ENCODE results near the gene LRRN4. TPM values are rescaled to one million over a fixed set of nuclear protein-coding genes. Genes with fewer than 3 reads are reported as not detected.
"Not testable (repeated sequence)": the region's sequence is repeated elsewhere in the genome, so short reads cannot be mapped to it uniquely, and the experiment has no call there.

Gene LRRN4
- total RNA-seq, 1 experiment from 2014 or later = not detected

DNA sequence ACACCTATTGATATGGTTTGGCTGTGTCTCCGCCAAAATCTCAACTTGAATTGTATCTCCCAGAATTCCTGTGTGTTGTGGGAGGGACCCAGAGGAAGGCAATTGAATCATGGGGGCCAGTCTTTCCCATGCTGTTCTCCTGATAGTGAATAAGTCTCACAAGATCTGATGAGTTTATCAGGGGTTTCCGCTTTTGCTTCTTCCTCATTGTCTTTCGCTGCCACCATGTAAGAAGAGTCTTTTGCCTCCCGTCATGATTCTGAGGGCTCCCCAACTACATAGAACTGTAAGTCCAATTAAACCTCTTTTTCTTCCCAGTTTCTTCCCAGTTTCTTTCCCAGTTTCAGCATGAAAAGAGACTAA, 810 bp upstream of the LRRN4 start:
- peaks cover 30% of the 10 kb centered on the region for H3K27me3 ChIP-seq (replicated peaks)
- not testable (repeated sequence) for DNase-seq (ENCODE audit: low read depth in 1 of 2, low spot score in 2 of 2); H3K36me3 ChIP-seq; H3K9me3 ChIP-seq (replicated peaks); H3K4me3 ChIP-seq; H3K27ac ChIP-seq; H3K4me1 ChIP-seq (replicated peaks)

DNA sequence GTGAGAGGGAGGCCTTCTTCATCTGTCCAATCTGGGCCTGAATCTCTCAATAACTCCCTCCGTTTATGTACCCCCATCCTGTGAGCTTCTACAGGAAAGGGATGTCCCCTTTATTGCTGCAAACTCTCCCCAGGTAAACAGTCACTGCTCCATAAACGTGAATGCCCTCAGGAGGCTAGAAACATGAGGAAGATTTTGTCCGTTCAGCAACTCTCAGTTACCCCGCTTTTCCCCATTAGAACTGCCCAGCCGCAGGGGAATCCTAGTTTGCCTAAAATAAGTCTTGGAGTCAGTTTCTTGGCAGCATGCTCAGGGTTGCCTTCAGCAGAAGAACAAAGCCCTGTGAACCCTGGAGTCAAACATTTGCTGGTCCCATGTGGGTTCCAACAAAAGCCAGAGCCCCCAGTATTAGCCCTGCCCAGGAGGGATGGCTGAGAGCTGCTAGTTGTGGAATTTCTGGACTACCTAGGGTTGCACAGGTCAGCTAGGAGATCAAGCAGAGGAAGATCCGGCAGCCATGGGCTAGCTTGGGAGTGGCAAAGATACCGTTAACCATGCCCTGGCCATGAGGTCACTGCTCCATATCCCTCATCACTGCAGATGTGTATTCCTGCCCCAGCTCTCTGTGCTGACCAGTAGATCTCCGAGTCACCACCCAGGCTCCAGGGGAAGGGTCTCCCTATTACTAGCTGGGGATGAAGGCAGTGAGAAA, 640 bp downstream of the LRRN4 start:
- DNase-seq (ENCODE audit: low read depth in 1 of 2, low spot score in 2 of 2) = no peak
- no peak overlapping the region for H3K27ac ChIP-seq
- peaks cover 8% of the 10 kb centered on the region for H3K4me1 ChIP-seq (replicated peaks)
- H3K36me3 ChIP-seq = no peaks in the 10 kb centered on the region
- H3K4me3 ChIP-seq = no peak overlapping the region
- H3K9me3 ChIP-seq (replicated peaks) = no peaks in the 10 kb centered on the region
- H3K27me3 ChIP-seq (replicated peaks) = peaks cover 30% of the 10 kb centered on the region

DNA sequence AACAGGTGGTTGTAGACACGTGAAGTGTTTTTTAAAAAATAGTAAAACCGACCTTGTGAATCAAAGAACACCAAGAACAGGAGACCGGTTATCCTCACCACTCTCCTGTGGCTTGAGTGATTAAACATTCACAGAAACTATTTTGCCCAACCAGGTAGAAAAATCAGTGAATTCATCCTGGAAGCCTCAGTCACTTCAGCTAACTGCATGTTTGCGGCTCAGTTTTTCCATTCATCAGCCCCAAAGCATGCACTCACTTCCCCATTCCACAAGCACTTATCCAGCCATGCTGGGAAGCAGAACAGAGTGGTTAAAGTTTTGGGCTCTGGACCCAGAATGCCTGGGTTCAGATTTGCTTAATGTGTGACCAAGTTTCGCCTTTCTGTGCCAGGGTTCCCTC, 2.4 kb downstream of the LRRN4 start:
- Histone ChIP-seq H3K36me3 (no peaks in the 10 kb centered on the region), H3K4me1 (replicated peaks) (peaks cover 8% of the 10 kb centered on the region), H3K27me3 (replicated peaks) (peaks cover 30% of the 10 kb centered on the region), H3K9me3 (replicated peaks) (no peaks in the 10 kb centered on the region), H3K4me3 (no peak overlapping the region), H3K27ac (no peak overlapping the region)
- DNase-seq (ENCODE audit: low read depth in 1 of 2, low spot score in 2 of 2) = no peak

DNA sequence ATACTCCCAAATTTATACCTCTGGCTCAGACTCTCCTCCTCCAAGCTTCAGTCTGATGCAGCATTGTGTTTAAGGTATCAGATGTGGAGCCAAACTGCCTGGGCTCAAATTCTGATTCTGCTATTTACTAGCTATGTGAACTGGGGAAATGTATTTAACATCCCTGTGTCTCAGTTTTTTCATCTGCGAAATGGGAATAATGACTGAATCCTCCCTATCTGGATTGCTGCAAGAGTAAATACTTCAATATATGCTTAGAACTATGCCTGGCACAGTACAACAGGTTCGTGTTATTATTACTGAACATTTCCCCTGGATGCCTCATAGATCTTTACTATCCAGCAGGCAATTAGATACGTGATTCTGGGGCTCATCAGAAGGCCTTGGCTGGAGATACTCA, 5.5 kb downstream of the LRRN4 start:
- no peaks in the 10 kb centered on the region for H3K36me3 ChIP-seq
- peaks cover 8% of the 10 kb centered on the region for H3K4me1 ChIP-seq (replicated peaks)
- DNase-seq (ENCODE audit: low read depth in 1 of 2, low spot score in 2 of 2) = no peak
- no peaks in the 10 kb centered on the region for H3K9me3 ChIP-seq (replicated peaks)
- no peak overlapping the region for H3K27ac ChIP-seq
- no peak overlapping the region for H3K4me3 ChIP-seq
- peaks cover 30% of the 10 kb centered on the region for H3K27me3 ChIP-seq (replicated peaks)

DNA sequence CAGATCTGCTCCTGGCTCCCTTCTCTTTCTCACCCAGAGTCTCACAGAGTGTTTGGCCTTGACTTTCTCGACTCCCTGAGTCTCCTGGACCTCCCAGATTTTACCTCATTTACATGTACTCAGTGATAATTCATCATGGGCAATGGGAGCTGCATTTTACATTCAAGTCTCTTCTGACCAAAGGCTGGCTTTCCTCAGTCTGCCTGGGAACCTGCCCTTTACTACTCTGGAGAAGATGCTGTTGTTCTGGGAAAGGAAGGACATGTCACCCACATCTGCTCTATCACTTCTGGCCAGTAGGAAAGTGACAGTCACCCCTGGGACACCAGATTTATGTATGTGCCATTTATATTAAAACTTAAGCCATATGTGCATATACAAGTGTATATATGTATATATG, 7.4 kb downstream of the LRRN4 start:
- Histone ChIP-seq H3K4me1 (replicated peaks) (no peaks in the 10 kb centered on the region), H3K27me3 (replicated peaks) (peaks cover 14% of the 10 kb centered on the region)

DNA sequence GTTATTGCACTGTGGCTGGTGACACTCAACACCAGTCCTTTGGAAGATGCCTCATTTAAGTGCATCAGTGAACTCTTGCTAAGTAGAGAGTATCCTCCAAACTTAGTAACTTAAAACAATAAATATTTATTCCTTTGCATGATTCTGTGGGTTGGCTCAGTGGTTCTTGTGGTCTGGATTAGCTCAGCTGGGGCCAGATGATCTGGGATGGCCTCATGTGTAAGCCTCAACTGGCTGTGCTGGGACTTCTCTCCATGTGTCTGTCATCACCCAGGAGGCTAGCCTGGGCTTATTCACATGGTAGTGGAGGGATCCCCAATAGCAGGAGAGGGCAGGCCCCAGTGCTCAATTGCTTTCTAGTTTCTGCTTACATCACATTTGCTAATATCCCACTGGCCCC, 8.3 kb downstream of the LRRN4 start:
- H3K9me3 ChIP-seq (replicated peaks) = no peaks in the 10 kb centered on the region
- peaks cover 9% of the 10 kb centered on the region for H3K36me3 ChIP-seq
- H3K4me3 ChIP-seq = no peak overlapping the region
- DNase-seq (ENCODE audit: low read depth in 1 of 2, low spot score in 2 of 2) = no peak
- no peaks in the 10 kb centered on the region for H3K4me1 ChIP-seq (replicated peaks)
- no peak overlapping the region for H3K27ac ChIP-seq
- H3K27me3 ChIP-seq (replicated peaks) = peaks cover 6% of the 10 kb centered on the region; the same call in 1 of the 2 replicates

More for the DNA sequence above, 7.4 kb downstream of the LRRN4 start:
- no peak overlapping the region for H3K4me3 ChIP-seq
- H3K9me3 ChIP-seq (replicated peaks) = no peaks in the 10 kb centered on the region
- H3K27ac ChIP-seq = no peak overlapping the region
- no peak for DNase-seq (ENCODE audit: low read depth in 1 of 2, low spot score in 2 of 2)
- peaks cover under 1% of the 10 kb centered on the region for H3K36me3 ChIP-seq

DNA sequence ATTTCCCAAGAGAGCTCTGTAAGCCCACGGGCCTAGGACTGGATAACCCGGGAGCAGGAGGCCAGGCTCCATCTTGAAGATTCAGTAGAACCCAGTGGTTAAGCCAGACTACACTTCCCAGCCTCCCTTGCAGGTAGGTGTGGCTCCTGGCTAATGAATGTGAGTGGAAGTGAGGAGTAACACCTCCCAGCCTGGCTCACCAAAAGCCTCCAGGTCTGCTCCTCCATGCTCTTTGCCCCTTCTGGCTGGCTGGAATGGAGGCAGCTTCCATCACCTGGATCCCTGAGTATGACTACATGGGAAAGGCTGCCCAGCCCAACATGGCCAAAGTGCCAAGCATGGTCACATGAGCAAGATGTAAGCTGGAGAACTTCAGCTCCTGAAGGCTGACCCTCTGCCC, 9.7 kb downstream of the LRRN4 start:
- H3K4me1 ChIP-seq (replicated peaks) = no peaks in the 10 kb centered on the region
- peaks cover 12% of the 10 kb centered on the region for H3K36me3 ChIP-seq
- H3K4me3 ChIP-seq = no peak overlapping the region
- no peak overlapping the region for H3K27ac ChIP-seq
- H3K9me3 ChIP-seq (replicated peaks) = no peaks in the 10 kb centered on the region
- DNase-seq (ENCODE audit: low read depth in 1 of 2, low spot score in 2 of 2) = no peak
- H3K27me3 ChIP-seq (replicated peaks) = no peaks in the 10 kb centered on the region

DNA sequence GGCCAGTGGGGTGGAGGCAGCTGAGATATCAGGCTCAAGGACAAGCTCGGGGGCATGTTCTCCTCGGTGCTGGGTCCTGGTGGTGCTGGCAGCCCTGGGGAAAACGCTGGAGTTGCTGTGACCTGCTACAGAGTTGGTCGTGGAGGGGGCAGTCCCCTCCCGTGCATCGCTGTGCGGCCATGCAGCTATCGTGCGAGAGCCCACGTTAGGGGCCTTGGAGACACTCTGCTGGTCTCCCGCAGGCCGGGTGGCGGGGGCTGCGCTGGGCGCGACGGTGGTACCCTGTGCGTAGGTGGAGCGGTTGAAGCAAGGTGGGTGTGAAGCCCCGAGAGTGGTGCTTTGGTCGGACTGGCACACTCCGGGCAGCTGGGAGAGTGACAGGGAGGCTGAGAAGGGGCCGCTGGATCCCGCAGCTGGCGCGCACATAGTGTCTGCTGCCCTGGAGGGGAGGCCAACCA, 12.0 kb downstream of the LRRN4 start:
- Histone ChIP-seq H3K27ac (no peak overlapping the region), H3K27me3 (replicated peaks) (no peaks in the 10 kb centered on the region), H3K9me3 (replicated peaks) (no peaks in the 10 kb centered on the region), H3K4me1 (replicated peaks) (no peaks in the 10 kb centered on the region), H3K4me3 (no peak overlapping the region), H3K36me3 (peaks cover 31% of the 10 kb centered on the region)
- no peak for DNase-seq (ENCODE audit: low read depth in 1 of 2, low spot score in 2 of 2)

DNA sequence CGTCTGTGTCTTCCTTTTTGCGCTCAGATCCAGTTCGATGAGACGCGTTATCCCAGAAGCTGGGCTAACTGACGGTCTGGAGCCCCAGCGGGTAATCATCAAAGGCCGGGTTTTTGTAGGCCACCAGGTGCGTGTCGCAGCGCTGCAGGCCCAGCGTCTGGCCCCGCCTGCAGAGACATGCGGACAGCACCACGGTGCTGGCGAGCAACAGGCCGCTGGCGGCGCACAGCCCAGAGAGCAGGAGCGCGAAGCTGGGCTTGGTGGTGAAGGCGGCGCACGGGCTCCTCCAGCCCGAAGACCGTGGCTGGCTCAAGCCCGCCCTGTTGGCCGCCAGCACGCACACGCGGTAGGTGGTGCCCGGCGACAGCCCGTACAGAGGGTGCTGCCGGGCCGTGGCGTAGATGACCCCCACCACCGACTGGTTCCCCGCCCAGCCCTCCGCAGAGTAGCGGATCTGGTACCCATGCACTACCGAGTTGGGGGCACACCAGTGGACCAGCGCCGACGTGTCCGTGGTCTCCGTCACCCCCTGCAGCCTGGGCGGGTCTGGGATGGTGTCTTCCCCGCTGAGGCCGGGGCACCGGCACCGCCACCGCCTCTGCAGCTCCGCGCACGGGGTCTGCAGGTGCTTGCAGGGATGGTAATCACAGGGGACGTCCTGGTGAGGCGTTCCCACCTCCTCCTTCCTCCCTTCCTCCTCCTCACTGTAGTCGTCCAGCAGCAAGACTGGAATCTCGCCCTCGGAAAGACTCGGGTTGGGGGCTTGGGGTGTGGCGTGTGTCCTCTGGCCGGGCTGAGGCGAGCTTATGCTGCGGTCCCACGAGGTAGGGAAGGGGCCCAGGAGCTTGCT, 12.7 kb downstream of the LRRN4 start:
- no peak for DNase-seq (ENCODE audit: low read depth in 1 of 2, low spot score in 2 of 2)
- Histone ChIP-seq H3K36me3 (peaks cover 36% of the 10 kb centered on the region), H3K9me3 (replicated peaks) (no peaks in the 10 kb centered on the region), H3K27ac (no peak overlapping the region), H3K4me1 (replicated peaks) (no peaks in the 10 kb centered on the region), H3K4me3 (no peak overlapping the region), H3K27me3 (replicated peaks) (no peaks in the 10 kb centered on the region)

DNA sequence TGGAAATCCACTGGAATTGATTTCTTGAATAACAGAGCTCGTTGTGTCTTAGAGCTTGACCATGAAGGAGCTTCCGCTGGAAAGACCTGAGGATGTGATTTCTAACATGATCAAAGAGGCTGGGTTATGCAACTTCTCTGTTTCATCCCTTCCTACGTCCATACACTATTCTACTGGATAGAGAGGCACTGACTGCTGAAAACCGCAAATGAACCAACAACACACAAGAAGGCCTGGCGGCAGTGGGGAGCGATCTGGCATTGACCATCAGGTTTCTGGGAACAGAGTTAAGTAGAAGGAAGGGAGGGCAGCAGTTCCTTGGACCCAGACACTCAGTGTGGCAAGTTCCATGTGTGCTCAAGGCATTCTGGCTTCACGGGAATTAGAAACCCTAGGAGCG, 13.3 kb downstream of the LRRN4 start:
- Histone ChIP-seq H3K27me3 (replicated peaks) (no peaks in the 10 kb centered on the region), H3K4me3 (no peak overlapping the region), H3K4me1 (replicated peaks) (no peaks in the 10 kb centered on the region), H3K9me3 (replicated peaks) (no peaks in the 10 kb centered on the region), H3K27ac (no peak overlapping the region), H3K36me3 (peaks cover 41% of the 10 kb centered on the region)
- no peak for DNase-seq (ENCODE audit: low read depth in 1 of 2, low spot score in 2 of 2)

DNA sequence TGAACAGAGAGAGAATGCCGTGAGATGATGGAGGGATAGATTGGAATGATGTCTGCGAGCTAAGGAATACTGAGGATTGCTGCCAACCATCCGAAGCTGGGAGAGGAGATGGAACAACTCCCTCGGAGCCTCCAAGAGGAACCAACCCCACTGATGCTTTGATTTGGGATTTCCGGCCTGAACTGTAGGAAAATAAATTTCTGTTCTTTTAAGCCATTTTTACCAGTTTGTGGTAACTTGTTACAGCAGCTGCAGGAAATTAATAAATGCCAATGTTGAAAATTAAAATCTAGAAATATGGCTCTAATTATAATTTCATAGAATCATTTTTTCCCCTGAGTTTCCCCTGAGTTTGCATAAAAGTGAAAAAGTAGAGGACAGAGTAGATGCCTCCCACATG, 14.1 kb downstream of the LRRN4 start:
- H3K27me3 ChIP-seq (replicated peaks) = no peaks in the 10 kb centered on the region
- no peak overlapping the region for H3K4me3 ChIP-seq
- H3K36me3 ChIP-seq = peaks cover 43% of the 10 kb centered on the region
- H3K4me1 ChIP-seq (replicated peaks) = no peaks in the 10 kb centered on the region
- DNase-seq (ENCODE audit: low read depth in 1 of 2, low spot score in 2 of 2) = no peak
- H3K9me3 ChIP-seq (replicated peaks) = no peaks in the 10 kb centered on the region
- H3K27ac ChIP-seq = no peak overlapping the region

DNA sequence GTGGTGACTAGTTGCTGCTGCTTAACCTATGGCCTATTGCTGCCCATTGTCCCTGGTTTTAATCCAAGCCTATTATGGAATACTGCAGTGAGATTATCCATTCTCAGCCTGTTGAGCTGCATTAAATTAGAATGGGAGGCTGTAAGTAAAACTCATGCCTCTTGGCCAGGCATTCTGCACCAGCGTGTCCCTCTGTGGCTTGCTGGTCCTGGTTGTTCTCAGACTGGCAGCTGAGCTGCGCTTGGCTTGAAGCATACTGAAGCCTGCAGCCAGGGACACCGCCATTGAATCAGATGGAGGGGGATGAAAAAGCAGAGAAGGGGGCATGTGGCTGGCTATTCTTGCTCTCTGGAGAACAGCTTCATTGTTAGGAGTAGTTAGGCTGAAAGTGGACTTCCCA, 15.6 kb downstream of the LRRN4 start:
- H3K9me3 ChIP-seq (replicated peaks) = no peaks in the 10 kb centered on the region
- H3K4me1 ChIP-seq (replicated peaks) = no peaks in the 10 kb centered on the region
- no peak for DNase-seq (ENCODE audit: low read depth in 1 of 2, low spot score in 2 of 2)
- no peak overlapping the region for H3K4me3 ChIP-seq
- H3K36me3 ChIP-seq = peaks cover 57% of the 10 kb centered on the region
- H3K27me3 ChIP-seq (replicated peaks) = no peaks in the 10 kb centered on the region
- H3K27ac ChIP-seq = no peak overlapping the region

DNA sequence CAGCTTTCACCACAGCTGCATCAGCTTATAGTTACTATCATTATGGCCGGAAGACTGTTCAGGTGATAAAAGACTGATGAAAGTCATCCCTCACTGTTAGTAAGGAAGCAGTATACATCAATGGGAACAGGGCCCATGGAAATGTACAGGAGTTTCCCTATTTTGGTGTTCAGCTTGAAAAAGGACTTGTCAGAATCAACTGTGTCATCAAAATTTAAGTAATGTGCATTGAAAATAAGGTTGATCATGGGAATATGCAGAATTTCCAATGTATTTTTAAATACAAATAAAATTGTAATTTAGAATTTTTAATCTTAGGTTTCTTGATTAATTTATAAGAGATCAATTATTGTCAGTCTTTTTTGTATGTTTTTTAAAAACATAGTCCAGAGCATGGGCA, 16.8 kb downstream of the LRRN4 start:
- H3K27ac ChIP-seq = no peak overlapping the region
- no peaks in the 10 kb centered on the region for H3K27me3 ChIP-seq (replicated peaks)
- no peaks in the 10 kb centered on the region for H3K4me1 ChIP-seq (replicated peaks)
- peaks cover 65% of the 10 kb centered on the region for H3K36me3 ChIP-seq
- H3K9me3 ChIP-seq (replicated peaks) = no peaks in the 10 kb centered on the region
- DNase-seq (ENCODE audit: low read depth in 1 of 2, low spot score in 2 of 2) = no peak
- no peak overlapping the region for H3K4me3 ChIP-seq

DNA sequence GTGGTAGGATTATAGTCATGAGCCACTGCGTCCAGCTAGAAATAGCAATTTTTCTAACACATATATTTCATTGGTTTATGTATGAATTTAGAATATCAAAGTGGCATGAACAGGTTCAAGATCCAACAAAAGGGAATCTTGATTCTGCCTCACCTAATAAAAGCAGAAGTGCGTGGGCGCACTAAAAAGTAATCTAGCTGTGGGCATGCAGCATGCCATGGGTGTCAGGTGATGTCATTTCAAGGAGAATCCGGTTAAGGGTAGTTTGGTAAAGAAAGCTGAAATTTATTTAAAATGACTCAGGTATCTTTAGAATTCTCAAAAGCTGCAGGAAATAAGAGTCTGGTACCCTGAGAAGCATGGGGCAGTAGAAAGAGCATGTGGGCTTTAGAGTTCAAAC, 17.6 kb downstream of the LRRN4 start:
- DNase-seq (ENCODE audit: low read depth in 1 of 2, low spot score in 2 of 2) = no peak
- no peaks in the 10 kb centered on the region for H3K9me3 ChIP-seq (replicated peaks)
- no peaks in the 10 kb centered on the region for H3K4me1 ChIP-seq (replicated peaks)
- no peaks in the 10 kb centered on the region for H3K27me3 ChIP-seq (replicated peaks)
- peaks cover 65% of the 10 kb centered on the region for H3K36me3 ChIP-seq
- H3K4me3 ChIP-seq = no peak overlapping the region
- H3K27ac ChIP-seq = no peak overlapping the region
